Hematopoietic multipotent progenitor cell treated with erythropoietin and hydrocortisone succinate and interleukin-3 and kit ligand, for 17 days (in vitro differentiated cells): Measurements from ENCODE around the gene KBTBD12.

ENCODE experiments used
- DNase-seq: peaks from one replicate; pipeline ENCODE4 v3.0.0-alpha.2; 2015; ENCODE audit warnings: low spot score

Gene KBTBD12

DNA sequence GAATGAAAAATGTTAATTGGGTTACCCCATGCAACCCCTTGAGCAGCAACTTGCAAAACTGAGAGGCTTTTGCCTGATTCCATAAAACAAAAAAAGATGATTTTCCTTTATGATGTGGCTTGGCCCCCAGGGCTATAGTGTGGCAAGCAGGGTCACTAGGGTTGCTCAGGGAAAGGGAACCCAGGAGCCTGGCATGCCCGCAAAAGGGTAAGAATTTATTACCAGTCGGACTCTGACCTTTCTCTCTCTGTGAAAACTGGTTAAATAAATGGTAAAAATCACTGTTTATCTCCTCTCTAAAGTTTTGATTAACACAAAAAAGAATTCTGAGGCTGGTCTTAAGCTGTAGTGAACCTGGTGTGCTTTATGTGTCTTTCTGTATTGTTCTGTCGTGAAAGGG is 99.5 kb downstream of the KBTBD12 start:
- no peak for DNase-seq

DNA sequence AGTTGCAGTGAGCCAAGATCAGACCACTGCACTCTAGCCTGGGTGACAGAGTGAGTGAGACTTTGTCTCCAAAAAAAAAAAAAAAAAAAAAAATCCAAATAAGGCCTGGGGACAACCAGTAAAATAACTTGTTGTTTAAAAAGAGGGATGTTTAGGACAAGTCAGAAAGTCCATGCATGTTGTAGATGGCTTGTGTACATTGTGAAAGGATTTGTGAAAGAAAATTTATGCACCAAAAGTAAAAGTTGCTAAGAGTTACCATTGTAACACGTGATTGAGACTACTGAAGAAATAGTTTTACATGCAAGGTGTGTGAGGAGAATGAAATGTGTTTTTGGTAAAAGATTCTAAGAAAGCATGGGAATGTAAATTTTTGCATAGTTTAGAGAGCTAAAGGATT is 101.5 kb downstream of the KBTBD12 start:
- no peak for DNase-seq

DNA sequence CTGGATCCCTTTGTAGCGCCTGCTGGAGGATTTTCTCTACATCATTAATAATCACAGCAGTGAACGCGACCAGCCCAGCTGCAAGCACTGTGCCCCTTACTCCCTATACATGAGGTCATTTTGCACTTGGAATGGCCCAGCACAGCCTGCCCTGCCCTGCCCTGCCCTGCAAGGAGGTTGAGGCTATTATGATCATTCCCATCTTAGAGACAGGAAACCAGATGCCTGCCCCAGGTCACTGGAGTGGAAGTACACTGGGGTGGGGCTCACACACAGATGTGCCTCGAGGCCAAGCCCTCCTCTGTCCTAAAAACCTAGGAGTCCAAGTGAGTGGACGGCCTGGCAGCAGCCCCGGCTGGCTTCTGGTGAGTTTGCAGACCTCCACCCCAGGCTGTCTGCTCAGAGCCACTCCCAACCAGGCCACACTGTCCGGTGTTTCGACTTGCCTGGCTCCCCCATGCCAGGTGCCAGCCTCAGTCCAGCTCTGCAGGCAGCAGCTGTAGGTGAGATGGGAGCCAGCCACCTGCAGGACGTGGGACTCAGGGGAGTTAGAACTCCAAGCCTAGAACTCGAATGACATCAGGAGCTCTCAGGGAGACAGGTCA is 106.8 kb downstream of the KBTBD12 start:
- no peak for DNase-seq

DNA sequence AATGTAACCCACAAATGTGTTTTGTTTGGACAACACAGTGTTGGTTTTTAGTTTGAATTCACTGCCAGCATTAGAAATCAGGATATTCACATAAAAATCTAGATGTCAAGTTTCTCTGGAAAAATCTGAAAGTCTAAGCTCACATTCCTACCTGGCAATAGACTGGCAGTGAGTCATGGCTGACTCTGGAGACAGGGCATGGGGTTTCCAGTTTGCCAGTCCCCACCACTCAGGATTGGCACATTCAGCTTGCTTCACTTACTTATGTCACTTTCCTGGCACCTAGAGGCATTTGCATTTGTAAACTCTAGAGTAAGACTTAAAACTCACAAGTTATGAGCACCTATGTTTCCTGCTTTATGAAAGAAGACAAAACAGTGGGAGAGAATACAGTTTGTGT is 118.1 kb downstream of the KBTBD12 start:
- no peak for DNase-seq

DNA sequence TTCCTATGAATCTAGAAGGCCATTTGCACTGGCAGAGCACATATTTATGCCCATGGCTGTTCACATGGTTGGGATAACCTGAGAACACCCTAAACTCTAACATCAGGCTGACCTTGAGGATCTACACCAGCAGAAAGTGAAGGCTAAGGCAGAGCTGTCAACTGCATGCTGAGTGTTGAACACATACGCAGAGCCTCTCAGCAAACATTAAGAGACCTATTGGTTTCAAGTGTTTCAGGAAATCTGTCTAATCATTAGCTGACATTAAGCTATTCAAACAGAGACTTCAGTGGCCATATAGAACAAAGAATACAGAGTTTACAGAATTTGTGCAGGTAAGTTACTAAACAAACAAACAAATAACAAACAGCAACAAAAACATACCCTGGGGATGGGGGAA is 121.1 kb downstream of the KBTBD12 start:
- DNase-seq, result no peak
